ENCODE measurements around the gene THSD4.

DNA sequence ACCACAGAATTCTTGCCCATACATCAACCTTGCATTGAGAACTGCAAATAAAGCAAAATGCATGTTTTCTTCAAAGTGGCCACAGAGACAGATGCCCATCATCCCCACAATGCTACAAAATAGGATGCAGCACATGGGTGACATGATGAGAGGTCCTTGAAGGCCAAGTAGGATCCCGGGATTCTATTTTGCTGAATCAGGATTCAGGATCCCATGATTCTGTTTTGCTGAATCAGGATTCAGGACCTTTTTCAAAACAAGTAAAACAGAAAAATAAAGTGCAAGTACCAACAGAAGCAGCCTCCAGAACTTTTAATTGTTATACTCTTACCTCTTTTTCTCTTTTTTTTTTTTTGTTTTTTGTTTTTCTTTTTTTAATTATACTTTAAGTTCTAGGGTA, 453.0 kb downstream of the THSD4 start:
- no peak for TF ChIP-seq SUZ12 (IDR thresholded peaks at IDR 0.05; ENCODE audit: extremely low read depth, insufficient read depth, insufficient read length)
- no peak for TF ChIP-seq YY1 (IDR thresholded peaks at IDR 0.05; ENCODE audit: insufficient read depth, insufficient read length)
- no peak for TF ChIP-seq ZNF274 (IDR thresholded peaks at IDR 0.05; ENCODE audit: low read depth, low read length)

All from NT2/D1 (cell line).